Subcutaneous adipose tissue (tissue), 4 donors: ENCODE measurements around the gene CCSER1. TPM values are rescaled to one million over a fixed set of nuclear protein-coding genes. Genes with fewer than 3 reads are reported as not detected.

Experiments used
- CTCF ChIP-seq: fragments of 450-650 bp; IDR thresholded peaks from one replicate; pipeline ENCODE4 v1.5.1; 2016; ENCODE audit warnings: low read depth, mild to moderate bottlenecking, control low read depth, antibody characterized with exemption, moderate library complexity
- total RNA-seq, 4 donors: library from RNA; depleted of rRNA; stranded (reverse); fragments of >200 nt; gene quantifications; one replicate each; pipeline ENCODE4 v1.1.0, GENCODE V29; 2016

The CCSER1 gene
- total RNA-seq, 4 donors from 2014 or later: 8.0 to 18.1 (median 16.0) TPM

GRCh38 chr4:90093526-90093925, 33.7 kb upstream of the CCSER1 start:
- no peak for TF ChIP-seq CTCF

GRCh38 chr4:90095000-90095399, 32.2 kb upstream of the CCSER1 start:
- TF ChIP-seq CTCF: no peak

- no peak for TF ChIP-seq CTCF
Observed at GRCh38 chr4:90099812-90100211, 27.4 kb upstream of the CCSER1 start.

- no peak for TF ChIP-seq CTCF
Observed at GRCh38 chr4:90103991-90104390, 23.2 kb upstream of the CCSER1 start.

- no peak for TF ChIP-seq CTCF
Observed at GRCh38 chr4:90105274-90105673, 21.9 kb upstream of the CCSER1 start.

GRCh38 chr4:90112715-90113114, 14.5 kb upstream of the CCSER1 start:
- no peak for TF ChIP-seq CTCF

- no peak for TF ChIP-seq CTCF
Observed at GRCh38 chr4:90113881-90114457, 13.2 kb upstream of the CCSER1 start.
